ENCODE data around the gene MYH11.

Gene MYH11

DNA sequence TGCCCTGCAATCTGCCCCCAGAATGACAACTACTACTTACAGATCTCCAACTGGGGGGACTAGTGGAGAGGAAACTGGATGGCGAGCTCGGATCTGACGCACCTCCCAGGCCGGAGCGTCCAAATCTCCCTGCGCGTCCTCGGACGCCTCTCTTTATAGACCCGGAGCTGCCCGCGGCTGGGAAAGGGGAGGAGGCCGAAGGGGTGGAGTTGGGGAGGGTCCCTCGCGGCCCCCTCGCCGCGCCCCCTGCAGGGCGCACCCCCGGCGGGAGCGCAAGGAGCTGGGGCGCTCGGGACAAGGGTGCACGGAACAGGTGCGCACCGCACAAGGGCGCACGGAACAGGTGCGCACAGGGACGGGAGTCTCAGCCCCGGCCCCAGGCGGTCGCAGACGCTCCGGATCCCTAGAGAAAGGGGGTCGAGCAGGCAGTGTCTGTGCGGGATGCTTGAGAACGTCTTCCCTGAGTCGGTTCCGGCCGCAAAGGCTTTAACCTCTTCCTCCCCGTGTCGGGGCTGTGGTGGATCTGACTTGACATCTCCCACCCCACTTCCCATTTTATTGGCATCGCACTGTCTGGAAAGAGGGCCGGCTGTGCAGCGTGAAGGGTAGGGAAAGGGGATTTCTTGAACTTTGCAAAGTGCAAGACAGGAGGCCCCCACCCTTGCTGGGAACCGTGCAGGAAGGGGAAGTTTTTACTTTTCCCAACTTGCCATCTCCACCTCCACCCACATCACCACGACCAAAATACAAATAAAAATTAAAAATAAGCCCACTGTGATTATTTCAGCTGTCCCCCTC is at the start of gene MYH11:
MYH11 (minus strand) TSS at position 128 of the 798 bp plus-strand sequence. CDS start 18,776 bp downstream, outside the sequence.
- no peak for DNase-seq

DNA sequence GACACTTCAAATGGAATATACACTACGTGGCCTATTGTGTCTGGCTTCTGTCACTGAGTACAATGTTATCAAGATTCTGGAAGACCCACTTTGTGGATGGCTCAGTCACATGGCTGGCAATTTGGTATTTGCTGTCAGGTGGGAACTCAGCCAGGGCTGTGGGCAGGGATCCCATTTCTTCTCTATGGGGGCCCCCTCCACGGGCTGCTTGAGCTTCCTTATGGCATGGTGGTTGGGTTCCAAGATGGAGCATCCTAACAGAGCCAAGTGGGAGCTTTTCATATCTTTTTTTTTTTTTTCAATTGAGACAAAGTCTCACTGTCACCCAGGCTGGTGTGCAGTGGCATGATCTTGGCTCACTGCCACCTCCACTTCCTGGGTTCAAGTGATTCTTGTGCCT is 49.6 kb upstream of the MYH11 start:
- DNase-seq, result no peak

DNA sequence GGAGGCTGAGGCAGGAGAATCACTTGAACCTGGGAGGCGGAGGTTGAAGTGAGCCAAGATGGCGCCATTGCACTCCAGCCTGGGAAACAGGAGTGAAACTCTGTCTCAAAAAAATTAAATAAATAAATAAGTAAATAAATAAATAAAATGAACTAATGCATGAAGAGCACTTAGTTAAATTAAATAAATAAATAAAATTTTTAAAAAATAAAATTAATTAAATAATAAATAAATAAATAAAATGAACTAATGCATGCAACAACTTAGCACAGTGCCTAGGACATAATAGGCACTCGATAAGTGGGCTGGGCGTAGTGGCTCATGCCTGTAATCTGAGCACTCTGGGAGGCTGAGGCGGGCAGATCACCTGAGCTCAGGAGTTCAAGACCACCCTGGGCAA is 47.1 kb upstream of the MYH11 start:
- DNase-seq, result no peak

DNA sequence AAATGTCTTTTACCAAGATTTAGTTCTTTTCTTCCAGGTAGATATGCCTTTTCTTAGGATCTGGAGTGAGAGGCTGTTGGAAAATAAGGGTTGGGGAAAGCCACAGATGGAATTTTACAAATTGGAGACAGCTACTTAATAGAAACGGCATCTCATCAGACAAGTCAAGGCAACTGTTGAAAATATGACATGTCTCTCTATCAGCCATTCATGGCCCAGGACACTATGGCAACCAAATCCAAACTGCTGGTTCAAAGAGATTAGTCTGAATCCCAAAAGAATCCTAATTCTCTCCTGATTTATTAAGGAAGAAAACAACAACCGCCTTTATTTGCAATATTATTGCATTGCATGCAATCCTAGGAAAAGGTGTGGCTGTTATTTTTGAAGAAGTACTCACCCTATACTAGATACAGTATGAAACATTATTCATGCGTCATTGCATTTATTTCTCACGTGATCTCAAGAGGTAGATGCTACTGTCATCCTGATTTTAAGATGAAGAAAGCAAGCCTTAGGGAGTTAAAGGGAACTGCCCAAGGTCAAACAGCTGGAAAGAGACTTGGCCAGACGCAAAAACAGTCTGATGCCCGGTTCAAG is 44.2 kb upstream of the MYH11 start:
- no peak for DNase-seq

DNA sequence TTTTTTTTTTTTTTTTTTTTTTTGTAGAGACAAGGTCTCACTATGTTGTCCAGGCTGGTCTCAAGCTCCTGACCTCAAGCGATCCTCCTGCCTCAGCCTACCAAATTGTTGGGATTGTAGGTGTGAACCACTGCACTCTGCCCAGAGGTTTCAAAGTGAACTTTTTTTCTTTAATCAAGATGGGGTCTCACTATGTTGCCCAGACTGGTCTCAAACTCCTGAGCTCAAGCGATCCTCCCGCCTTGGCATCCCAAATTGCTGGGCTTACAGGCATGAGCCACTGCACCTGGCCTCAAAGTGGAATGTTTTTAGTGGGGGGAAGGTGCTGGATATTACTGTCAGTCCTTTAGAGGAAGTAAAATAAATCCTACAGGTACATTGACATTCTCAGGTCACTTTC is 43.5 kb upstream of the MYH11 start:
- no peak for DNase-seq

DNA sequence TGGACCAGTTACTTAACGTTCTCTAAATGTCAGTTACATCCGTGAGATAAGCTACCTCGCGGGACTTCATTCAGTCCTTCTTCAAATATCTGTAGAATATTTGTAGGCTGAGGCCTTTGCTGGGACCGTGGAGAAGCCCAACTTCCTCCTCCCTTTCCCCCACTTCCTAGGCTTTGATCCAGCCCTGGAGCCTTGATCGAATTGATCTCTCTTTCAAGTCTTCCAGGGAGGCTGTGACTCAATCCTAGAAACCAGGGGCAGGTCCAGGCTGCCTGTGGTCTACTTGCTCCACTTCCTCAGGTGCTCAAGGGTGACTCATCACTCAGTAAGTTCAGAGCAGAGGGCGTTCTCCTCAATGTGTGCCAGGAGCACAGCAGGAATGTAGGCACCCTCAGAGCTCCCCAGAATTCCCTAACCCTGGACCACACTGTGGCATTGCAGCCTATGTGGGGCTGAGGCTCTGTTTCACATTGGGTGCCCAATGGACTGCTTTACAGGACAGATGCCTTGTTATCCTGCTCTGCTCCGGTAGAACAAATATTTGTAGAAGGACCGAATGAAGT is 42.8 kb upstream of the MYH11 start:
- DNase-seq, result peak; percentile 85

DNA sequence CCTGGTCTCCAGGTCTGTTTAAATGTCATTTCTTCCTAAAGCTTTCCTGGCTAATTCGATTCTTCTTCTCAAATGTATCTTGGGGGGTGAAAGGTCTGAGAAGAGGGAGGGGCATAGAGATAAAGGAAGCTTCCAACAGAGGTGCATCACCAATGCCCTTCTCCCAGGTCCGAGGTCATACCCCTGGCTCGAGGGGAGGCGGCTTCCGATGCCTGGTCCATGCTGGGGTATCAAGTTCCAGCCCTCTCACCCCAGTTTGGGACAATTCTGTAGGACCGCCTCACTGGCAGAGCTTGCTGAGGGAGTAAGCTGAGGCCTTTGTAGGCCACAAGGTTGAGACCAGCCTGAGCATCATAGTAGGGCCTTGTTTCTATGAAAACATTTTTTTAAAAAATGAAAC is 41.8 kb upstream of the MYH11 start:
- DNase-seq, result no peak

DNA sequence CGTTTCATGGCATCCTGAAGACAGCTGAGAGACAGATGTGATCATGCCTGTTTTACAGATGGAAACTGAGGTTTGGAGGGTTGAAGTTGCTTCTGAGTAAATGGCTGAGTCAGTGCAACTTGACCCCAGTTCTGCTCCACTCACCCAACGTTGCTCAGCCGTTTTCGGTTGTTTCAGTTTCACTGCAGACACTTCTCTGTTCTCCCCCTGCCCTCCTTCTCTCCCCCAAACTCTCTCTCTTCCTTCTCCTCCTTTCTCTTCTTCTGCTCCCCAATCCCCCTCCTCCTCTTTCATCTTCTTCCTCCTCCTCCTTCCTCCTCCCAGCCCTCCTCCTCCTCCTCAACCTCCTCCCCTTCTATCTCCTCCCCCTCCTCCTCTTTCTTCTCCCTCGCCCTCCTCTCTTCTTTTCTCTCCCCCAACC is 41.0 kb upstream of the MYH11 start:
- DNase-seq, result peak; percentile 69

DNA sequence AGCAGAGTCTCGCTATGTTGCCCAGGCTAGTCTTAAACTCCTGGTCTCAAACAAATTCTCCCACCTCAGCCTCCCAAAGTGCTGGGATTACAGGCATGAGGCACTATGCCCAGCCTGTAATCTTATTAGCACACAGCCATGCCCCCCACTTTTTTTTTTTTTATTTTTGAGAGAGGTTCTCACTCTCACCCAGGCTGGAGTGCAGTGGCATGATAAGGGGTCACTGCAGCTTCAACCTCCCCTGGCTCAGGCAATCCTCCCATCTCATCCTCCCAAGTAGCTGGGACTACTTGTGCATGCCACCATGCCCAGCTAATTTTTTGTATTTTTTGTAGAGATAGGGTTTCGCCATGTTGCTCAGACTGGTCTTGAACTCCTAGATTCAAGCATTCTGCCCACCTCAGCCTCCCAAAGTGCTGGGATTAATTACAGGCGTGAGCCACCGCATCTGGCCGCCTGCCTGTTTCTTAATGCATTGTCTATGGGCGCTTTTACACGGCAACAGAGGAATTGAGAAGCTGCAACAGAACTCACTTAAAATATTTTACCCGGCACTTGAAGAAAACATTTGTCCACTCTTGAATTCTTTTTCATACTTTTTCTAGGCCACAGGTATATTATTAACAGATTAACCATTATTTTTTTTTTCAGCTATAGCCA is 40.4 kb upstream of the MYH11 start:
- no peak for DNase-seq

DNA sequence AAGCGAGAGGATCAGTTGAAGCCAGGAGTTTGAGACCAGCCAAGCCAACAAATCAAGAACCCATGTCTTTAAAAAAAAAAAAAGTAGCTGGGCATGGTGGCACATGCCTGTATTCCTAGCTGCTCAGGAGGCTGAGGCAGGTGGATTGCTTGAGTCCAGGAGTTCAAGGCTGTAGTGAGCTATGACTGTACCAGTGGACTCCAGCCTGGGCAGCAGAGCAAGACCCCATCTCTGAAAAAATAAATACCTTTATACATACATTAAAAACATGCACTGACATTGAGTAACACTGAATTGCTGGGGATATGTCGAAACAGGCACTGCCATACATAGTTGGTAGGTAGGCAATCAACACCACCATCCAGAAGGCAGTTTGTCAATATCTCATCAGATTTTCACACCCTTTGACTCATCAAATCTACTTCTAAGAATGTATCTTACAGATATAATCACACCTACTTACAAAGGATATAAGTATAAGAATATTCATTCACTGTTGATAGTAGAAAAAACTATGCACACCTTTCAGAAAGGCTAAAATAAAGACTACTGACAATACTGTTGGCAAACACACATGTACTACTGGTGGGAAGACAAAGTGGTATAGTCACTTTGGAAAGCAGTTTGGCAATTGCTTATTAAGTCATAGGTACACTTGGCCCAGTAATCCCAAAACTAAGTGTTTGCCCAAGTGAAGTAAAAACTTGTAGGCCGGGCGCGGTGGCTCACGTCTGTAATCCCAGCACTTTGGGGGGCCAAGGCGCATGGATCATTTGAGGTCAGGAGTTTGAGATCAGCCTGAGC is 37.9 kb upstream of the MYH11 start:
- no peak for DNase-seq

DNA sequence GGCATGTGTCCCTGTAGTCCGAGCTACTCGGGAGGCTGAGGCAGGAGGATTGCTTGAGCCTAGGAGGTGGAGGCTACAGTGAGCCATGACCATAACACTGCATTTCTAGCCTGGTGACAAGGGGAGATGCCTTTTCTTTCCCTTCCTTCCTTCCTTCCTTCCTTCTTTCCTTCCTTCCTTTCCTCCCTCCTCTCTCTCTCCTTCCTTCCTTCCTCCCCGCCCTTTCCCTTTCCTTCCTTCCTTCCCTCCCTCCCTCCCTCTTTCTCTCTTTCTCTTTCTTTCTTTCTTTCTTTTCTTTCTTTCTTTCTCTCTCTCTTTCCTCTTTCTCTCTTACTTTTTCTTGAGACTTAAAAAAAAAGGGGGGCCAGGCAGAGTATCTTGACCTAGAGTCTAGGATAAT is 34.7 kb upstream of the MYH11 start:
- DNase-seq, result no peak

DNA sequence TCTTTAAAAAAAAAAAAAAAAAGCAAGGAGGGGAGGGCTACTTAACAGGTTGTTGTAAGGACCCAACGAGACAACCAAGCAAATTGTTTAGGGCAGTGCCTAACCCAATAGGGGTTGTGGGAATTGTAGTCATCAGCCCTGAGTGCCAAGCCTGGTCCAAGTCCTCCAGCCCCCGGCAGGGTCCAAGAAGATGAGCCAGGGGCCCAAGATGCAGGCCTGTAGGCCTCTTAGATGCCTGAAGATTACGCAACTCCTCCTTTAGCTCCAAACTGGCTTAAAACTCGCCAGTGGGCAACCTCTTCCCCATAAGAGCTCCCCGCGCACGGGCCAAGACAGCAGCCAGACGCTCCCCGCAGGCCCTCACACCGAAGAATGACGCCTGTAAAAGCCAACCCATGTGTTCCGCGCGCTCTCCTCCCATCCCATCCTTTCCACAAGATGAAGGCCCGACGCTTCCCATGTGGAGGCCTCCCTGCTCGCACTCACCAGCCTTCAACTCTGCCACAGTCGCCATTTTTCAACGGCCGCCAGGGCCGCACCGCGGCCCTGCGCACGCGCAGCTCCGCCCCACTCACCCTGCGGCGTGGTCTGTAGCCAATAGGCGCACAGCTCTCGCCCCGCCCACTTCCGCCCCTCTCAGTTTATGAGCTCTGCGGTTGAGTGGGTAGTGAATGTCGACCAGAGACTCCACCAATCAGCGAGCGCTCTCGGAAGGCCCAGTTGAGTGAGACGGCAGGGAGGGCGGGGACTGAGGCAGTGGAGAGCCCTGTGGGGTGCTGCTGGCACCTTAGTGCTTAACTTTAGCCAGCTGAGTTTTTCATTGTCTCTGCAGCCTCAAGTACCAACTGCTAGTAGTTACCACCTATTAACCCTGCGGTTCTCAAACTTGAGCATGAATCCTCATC is 31.5 kb upstream of the MYH11 start, which contains the start of gene CEP20:
CEP20 (minus strand) TSS at position 532 of the 905 bp plus-strand sequence; CDS start at position 514, 18 bp downstream.
- peak; percentile 99 for DNase-seq

DNA sequence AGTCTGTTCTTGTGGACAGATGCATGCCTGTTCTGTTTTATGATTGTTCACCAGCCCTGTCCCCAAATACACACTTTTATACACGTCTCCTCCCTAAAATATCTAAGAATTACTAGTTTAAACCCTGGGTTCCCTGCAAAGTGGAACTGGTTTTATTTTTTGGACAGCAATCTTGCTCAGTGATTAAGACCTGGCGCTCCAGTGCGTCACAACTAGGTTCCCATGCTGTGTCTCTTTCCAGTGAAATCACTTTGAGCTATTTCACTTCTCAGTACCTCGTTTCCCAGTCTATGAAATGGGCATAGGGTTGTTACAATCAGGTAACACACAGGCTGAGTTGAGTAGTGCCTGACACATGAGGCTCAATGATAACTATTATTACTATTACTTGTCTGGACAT is 30.5 kb upstream of the MYH11 start:
- no peak for DNase-seq

DNA sequence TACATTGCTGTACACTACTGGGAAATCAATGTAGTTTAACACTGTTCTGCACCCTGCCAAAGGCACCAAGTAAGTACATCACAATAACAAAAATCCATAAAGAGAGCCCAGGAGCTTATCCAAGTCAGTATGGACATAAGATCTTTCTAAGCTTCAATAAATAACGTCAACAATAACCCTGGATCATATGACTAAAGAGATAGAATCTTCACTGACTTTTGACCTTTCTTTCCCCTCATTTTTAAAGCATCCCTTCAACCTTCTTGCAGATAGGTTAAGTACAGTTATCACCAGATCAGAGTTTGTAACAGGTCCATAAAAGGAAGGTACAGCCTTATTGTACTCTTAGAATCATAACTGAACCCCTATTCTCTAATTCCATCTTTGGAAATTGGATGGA is 29.2 kb upstream of the MYH11 start:
- DNase-seq, result no peak

DNA sequence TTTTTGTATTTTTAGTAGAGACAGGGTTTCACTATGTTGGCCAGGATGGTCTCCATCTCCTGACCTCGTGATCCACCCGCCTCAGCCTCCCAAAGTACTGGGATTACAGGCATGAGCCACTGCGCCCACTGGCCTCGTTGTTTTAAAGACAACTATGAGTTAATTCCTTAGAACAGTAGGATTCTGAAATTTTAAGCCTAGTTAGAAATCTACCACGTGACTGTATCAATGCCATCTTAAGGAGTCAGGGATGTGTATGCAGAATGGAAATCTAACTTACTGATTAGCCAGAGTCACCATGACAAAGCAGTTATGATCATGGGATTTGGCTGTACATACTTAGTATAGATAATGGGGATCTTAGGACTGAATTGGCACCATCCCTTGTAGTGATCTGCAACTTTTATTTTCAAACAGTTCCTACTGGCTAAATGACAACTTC is 28.8 kb upstream of the MYH11 start:
- no peak for DNase-seq

DNA sequence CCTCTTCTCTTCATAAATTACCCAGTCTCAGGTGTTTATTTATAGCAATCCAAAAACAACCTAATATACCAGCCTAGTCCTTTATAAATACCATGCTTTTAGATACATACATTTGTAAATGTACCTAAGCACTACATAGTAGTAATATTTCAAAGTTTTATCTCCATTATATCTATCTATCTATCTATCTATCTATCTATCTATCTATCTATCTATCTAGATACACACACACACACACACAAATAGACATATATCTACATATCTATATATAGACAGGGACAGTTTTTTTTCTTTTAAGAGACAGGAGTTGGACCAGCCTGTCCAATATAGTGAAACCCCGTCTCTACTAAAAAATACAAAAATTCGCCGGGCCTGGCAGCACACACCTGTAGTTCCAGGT is 25.7 kb upstream of the MYH11 start:
- no peak for DNase-seq

DNA sequence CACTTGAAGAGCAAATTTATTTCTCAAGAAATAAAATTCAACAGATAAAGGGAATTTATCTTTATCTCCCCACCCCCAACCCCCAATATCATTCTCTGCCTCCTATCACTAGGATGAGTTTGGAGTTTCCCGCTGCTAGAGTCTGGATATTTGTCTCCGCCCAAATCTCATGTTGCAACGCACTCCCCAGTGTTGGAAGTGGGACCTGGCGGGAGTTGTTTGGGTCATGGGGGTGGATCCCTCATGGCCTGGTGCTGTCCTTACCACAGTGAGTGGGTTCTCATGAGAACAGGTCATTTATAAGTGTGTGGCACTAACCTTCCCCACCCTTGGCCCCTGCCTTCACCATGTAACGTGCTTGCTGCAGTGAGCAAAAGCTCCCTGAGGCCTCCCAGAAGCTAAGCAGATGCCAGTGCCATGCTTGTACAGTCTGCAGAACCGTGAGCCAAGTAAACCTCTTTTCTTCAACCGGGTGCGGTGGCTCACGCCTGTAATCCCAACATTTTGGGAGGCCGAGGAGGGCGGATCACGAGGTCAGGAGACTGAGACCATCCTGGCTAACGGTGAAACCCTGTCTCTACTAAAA is 25.1 kb upstream of the MYH11 start:
- DNase-seq, result no peak

DNA sequence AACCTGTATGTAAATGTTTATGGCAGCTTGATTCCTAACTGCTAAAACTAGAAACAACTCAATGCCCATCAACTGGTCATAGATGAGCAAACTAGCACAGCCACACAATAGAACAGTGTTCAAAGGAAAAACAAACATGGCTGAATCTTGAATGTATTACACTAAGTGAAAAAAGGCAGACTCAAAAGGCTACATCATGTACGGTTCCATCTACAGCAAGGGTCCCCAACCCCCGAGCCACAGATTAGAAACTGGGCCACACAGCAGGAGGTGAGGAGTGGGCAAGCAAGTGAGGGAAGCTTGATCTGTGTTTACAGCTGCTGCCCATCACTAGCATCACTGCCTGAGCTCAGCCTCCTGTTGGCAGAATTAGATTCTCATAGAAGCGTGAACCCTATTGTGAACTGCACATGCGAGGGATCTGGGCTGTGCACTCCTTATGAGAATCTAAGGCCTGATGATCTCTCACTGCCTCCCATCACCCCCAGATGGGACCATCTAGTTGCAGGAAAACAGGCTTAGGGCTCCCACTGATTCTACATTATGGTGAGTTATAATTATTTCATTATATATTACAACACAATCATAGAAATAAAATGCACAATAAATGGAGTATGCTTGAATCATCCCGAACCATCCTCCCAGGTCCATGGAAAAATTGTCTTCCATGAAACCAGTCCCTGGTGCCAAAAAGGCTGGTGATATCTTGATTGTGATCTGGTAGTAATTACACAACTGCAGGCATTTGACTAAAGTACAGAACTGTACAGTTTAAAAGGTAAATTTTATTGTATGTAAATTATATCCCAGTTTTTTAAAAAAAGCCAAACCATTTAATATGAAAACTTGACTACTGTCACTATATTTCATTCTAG is 23.8 kb upstream of the MYH11 start:
- no peak for DNase-seq

DNA sequence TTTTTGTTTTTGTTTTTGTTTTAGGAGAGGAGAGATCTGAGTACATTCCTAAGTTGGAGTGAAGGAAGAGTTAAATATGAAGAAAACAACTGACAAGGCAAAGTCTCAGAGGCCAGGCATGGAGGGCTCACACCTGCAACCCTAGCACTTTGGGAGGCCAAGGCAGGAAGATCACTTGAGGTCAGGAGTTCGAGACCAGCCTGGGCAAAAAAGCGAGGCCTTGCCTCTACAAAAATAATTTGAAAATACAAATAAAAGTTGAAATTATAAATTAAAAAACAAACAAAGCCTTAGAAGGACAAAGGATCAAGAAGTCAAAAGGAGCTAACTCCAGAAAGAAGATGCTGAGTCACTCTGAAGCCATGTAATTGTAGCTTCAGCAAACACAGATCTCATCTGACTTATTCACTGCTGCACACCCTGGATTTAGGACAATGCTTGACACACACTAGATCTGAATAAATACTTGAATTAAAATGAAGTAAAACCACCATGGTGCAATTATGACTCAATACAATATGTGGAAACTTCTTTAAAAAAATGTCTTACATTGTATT is 22.5 kb upstream of the MYH11 start:
- peak; percentile 91 for DNase-seq

DNA sequence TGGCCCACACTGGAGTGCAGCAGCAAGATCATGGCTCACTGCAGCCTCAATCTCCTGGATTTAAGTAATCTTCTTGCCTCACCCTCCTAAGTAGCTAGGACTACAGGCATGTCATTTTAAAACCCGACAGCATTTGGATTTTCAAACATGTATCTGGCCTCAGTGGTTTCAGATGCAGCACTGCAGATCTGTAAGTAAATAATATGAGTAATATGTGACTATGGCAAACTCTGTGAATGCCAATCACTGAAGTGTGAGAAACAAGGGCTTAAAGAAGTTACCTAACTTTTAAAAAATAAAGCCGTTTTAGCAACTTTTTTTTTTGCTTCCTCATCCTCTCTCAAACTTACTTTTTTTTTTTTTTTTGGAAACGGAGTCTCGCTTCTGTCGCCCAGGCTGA is 19.7 kb upstream of the MYH11 start:
- DNase-seq, result no peak
